ENCODE results near the gene FRMD4A.
"Not testable (repeated sequence)": the region's sequence is repeated elsewhere in the genome, so short reads cannot be mapped to it uniquely, and the experiment has no call there.

FRMD4A gene

DNA sequence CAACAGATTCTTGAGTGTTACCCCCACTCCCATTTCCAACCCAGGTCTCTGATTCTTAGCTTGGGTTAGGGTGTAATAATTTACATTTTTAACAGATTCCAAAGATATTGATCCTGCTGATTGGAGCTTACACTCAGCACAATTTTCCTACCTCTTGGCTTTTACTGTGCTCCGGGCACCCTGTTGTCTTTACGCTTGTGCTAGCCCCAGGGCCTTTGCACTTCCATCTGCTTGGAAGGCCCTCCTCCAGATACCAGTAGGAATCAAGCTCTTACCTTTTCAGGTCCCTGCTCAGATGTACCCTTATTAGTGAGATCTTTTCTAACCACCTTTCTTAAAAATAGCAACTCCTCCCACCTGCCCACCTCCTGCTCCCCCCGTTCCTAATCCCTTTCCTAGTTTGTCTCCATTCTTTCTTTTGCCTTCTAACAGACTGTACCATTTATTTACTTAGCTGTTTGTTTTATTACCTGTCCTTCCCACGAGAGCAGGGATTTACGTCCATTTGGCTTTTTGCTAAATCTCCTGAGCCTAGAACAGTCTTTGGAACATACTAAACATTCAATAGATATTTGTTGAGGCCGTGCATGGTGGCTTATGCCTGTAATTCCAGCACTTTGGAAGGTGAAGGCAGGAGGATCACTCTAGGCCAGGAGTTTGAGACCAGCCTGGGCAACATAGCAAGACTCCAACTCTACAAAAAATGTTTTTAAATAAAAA, 427.7 kb downstream of the FRMD4A start:
- no peak for DNase-seq

DNA sequence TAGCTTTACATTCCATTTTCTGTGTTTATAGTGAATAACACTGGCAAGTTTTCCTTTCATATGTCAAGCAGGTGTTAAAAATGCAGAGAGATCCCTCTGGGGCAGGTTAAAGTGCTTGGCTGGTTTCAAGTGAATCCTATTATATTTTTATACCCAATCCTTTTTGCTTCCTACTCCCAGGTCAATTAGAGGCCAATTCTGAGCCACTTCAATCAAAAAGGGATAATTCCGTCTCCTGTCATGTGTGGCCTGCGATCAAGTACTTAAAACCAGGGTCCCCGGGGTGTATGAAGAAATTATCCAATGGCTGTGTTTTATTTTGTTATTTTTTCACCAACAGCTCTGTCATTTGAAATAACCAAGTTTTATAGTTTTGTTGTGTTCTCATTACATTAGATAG, 430.8 kb downstream of the FRMD4A start:
- DNase-seq, result no peak

GRCh38 chr10:13896146-13896545, 434.6 kb downstream of the FRMD4A start:
- not testable (repeated sequence) for DNase-seq

DNA sequence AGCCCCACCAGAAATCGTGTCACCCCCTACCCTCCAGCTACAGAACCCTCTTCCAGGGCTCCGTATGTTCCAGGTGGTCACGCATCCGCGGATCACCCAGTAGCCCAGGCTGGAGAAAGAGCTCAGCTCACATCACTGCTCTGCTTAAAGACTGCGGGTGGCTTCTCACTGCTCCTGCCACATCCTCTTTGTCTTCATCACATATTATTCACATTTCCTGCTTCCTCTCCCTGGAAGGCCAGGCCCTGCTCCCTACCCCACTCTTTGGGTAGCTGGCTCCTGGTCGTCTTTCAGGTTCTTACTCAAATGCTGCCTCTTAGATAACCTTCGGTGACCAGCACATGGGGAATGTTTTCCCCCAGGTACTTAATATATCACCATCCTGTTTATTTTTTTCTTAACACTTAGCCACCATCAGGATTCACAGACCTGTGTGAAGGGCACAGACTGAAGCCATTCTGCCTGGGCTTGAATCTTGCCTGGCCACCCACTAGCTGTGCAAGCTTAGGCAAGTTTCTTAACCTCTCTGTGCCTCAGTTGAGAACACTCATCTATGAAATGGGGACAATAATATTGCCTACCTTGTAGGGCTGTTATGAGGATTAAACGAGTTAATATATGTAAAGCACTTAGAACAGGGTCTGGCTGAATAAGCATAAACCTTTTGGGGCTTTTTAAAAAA, 436.2 kb downstream of the FRMD4A start:
- no peak for DNase-seq

DNA sequence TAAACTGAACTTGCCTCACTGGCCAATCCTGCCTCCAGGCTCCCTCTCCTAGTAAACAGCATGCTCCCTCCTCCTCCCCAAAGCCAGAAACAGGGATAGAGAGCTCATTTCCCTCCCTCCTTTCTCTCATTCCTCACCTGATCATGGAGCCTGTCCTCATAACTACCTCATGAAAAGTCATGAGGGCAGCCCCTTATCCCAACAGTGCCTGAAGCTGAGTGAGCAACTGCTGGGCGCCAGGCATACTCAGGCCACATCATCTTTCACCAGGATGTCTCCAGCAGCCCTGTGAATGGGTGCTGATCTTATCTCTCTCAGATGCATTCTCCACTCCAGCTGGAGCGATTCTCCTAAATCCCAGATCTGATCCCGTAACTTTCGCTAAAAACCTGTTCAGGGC, 436.8 kb downstream of the FRMD4A start:
- DNase-seq, result no peak

- no peak for DNase-seq
Measured at GRCh38 chr10:13892871-13893270, 437.9 kb downstream of the FRMD4A start.

DNA sequence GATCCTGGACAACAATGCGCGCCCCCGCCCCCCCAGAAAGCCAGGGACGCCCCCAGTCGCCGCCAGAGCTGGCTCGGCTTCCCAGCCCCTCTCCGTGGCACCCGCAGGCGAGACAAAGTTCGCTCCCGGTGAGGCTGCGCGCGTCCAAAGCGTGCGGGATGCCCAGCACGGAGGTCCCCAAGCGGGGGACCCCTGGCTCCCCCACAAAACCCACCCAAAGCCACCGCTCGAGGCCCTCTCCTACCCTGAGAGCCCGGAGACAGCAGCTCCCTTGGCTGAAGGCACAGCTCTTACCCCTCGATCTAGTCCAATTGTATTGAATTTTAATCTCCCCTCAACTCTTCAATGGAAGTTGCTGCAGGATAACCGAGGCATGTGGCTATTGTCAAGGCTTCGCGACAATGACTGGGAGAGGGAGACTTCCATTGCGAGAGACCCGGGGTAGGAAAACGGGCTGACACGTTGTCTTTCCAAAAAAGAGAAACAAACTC, 438.7 kb downstream of the FRMD4A start:
- no peak for DNase-seq

DNA sequence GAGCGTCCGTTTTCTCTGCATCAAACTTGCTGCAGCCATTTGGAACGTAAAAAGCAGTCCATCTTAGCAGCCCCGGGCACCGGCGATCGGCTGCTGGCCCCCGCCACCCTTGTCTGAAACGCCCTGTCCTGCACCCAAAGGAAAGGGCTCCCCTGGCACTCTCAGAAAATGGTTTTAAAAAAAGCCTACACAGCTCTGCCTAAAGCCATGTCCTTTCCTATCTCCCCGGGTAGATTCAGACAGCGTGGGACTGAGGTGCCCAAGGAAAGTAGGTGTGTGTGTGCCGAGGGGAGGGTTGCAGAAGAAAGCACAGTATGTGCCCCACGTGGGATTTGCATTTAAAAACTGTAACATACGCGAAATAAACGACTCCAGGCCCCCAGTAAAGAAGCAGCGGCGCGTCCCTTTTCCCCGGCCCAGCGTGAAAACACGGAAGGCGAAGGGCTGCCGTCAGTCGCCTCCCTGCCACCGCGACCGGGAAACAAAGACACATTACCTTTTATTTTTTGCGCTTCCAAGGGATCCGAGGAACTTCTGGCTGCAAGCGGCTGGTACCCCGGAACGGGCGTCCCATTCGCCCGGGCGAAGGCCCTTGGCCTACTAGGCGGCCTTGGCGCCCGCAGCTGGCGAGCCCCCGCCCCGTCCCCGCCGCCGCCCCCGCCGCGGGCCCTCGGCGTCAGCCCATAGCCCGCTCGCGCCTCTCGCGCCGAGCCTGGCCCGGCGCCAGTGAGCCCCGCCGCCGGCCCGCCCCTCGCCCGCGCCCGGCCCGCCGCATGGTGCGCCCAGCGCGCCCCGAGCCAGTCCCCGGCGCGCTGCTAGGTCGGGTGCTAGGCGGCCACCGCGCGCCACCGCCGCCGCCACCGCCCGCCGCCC, 439.4 kb downstream of the FRMD4A start:
- peak; percentile 40 for DNase-seq

DNA sequence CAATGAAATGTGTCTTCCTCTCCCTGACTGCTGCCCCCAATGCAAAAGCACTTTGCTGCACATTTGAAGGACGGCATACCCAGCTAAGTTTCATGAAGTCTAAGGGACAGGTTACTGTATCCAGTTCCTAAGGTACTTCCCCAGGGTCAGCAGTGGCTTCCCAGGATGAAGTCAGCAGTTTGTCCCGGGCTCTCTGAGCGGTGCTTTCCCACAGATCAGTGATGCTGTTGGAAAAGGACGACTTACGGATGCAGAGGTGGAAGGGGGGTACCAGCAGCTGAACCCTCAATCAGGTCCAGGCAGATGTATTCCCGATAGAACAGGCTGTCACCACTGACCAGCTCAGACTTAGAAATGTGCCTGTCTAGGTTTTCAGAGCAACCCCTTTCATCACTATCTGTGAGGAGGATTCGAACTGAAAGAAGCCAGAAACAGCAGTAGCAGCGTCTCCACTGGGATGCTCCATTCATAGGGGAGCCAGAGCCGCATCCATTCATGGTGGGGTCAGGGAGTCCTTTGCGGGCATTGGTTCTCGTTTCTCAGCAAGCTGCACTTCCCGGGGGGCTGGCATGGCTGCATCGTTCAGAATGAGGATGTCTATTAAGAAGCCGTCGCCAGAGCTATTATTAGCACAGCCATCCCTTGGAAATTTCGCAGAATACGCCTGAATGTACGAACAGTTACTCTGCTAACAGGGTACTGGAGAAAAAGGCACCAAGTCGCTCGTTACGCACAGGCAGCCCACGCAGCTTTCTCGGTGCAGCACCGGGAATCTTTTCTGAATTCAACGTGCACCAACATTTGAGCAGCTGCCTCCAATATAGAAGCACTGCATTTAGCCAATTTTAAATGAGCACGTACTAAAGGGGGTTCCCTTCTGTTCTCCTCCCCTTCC, 440.2 kb downstream of the FRMD4A start:
- DNase-seq, result no peak

- DNase-seq, result no peak
Measured at GRCh38 chr10:13887761-13888160, 443.0 kb downstream of the FRMD4A start.

GRCh38 chr10:13885238-13885990, 445.3 kb downstream of the FRMD4A start:
- DNase-seq, result no peak

DNA sequence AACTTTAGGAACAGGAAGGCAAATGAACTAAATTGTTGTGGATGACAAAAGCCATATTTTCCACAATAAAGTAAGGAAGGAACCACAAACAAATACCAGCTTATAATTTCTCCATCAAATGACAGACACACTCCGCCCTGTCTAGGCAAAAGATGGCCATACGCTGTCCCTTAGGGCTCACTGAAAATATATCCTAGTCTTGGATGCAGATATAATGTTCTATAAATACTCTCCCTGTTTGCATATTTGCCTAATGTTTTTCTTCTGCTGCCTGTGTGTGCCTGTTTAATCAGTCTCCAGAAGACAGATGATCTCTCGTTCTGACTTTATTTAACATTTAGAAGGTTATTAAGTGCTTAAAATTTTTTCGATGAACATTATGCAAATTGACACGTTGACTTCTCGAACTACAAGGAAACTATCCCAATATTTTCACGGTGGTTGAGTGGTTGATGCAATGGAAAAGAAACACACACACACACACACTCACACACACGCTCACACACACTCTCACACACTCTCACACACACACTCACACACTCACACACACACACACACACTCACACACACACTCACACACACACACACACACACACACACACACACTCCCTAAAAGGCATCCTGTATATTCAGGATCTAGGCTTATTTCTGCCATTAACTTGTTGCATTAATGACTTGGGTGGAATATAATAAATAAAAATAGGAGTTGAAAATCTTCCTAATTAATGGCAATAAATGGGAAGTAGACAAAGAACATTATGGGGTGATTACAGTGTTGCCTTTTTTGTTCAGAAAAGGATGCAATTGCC, 446.9 kb downstream of the FRMD4A start:
- DNase-seq, result no peak

- DNase-seq, result no peak
Measured at GRCh38 chr10:13882119-13882711, 448.5 kb downstream of the FRMD4A start.

DNA sequence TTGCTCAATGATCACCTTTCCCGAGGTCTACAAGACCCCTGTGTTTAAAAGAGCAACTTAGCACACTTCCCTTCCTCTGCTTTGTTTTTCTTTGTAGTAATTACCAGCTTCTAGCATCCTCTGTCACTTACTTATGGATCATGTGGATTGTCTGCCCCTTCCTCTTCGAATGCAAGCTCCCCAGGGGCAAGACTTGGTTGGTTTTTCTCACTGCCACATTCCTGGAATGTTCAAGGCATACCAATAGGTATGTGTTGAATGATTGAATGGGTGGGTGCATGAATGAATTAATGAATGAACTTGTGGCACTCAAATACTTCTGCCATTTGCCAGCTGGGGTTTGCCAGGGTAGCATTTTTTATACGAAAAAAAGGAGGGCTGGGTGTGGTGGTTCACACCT, 450.0 kb downstream of the FRMD4A start:
- no peak for DNase-seq

DNA sequence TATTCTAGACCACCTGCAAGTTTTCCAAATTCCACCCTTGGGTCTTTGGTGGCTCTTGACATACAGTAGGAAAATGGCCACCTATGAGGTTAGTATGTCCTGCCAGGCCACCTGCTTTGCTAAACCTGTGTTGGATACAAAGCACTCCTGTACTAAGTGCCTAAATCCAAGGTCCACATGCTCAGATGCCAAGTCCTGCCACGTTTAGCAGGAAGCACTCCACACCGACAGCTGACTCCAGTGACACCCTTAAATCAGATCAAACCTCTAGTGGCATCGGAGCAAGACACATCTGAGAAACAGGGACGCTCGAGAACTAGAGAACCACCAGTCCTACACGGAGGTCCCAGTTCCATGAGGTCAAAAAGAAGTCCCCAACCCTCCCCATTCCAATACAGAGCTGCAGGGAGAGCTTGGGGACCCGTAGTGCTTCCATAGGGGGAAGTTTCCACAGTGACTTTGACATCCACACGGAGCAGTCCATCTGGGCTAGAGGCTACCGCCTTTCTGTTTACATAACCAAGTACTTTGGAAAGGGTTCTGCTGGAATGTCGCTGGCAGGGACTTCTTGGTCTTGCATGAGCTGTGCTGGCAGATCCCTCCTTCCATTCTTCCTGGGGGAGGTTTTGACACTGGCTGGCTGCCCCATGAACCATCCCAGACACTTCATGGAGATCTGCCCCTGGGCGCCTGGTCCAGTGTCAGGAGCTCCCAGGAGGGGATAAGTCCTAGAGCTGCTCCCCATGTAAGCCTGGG, 453.4 kb downstream of the FRMD4A start:
- no peak for DNase-seq

DNA sequence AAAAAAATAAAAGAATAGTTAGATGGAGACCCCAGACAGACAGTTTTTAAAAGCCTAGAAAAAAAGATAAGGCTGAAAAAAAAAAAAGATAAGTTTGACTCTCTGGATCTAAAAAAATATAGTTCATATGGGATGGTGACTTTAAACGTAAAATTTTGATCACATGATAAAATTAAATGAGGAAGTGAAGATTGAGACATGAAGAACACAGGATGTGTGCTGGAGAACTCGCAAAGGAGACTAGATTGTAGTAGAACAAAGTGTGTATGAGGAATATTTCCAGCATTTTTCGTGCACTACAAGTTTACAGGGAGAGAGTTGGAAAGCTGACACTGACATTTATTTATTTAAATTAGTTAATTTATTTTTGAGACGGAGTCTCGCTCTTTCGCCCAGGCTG, 457.5 kb downstream of the FRMD4A start:
- DNase-seq, result no peak

- no peak for DNase-seq
Measured at GRCh38 chr10:13872411-13872810, 458.3 kb downstream of the FRMD4A start.

- no peak for DNase-seq
Measured at GRCh38 chr10:13871776-13872175, 458.9 kb downstream of the FRMD4A start.

DNA sequence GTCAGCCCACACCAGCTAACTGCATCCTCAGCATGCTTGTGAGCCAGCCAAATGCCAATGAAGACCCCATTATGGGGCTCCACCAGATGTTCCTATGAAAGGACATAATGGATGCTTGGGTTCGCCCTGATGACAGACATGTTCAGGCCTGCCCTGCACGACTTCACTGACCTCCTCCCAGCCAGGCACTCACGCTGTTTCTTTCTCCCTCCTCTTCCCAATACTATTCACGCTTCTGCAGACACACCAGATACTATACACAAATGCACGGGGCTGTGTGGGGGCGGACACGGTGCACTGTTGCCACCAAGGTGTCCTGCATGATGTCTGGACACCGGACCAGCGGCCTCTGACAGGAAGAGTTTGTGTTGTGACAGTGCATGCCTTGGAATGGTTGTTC, 459.7 kb downstream of the FRMD4A start:
- DNase-seq, result no peak

DNA sequence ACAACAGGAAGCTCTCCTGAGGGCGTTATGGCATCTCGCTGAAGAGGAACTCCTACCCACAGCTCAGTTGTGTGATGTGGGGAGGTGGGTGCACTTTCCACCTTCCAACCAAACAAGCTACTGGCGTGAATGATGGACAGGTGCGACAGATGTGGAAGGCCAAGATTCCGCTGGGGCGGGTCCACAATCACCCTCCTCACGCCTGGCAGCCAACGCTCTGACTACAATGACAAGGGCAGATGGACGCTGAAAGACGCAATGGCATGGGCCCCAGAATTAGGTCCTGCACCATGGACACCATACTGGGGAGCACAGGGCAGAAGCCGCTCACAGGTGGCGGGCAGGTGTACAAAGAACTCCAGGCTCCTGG, 461.4 kb downstream of the FRMD4A start:
- DNase-seq, result no peak

Data from activated T-cell treated with anti-CD3 and anti-CD28 coated beads, Interleukin-2, amount 50 U/mL, for 1 hour (primary cell).